A549 (cell line): Measurements from ENCODE around the gene SLC27A1. TPM values are rescaled to one million over a fixed set of nuclear protein-coding genes. Genes with fewer than 3 reads are reported as not detected.

Experiments used
- ATAC-seq, 2 experiments: fragments of 200-7000 bp in 1 of 2; fragments of >200 bp in 1 of 2; cut with Nextera tagmentation in 1 of 2; cut with Tn5 transposase in 1 of 2; 3 replicates each; pipeline versions ENCODE4 v1.8.0 to v1.9.1; 2018 to 2020; ENCODE audit warnings: mild to moderate bottlenecking in 1 of 2, moderate library complexity in 1 of 2
- CTCF ChIA-PET: fragments of 300-600 bp; sonication (Branson Sonifier 250); formaldehyde crosslinking; extraction: SDS; loops from one replicate; lab custom pipeline; 2021; ENCODE audit warnings: antibody characterized with exemption, inconsistent platforms; lab: Yijun Ruan, JAX
- POLR2A ChIA-PET: fragments of 350-600 bp; formaldehyde crosslinking; extraction: SDS; loops from one replicate; lab custom pipeline; 2021; ENCODE audit warnings: antibody characterized with exemption, inconsistent platforms; lab: Yijun Ruan, JAX
- DNase-seq, 2 experiments: peaks; one replicate each; pipeline versions ENCODE4 v3.0.0 to v3.0.0-alpha.2; 2011 to 2016; ENCODE audit warnings: low read depth in 1 of 2, low spot score in 1 of 2
- FAIRE-seq: peaks from 2 replicates; lab custom pipeline; 2011; peaks lifted over from hg19 to GRCh38; lab: Jason Lieb, UNC
- H3K27ac ChIP-seq, 2 experiments: fragments of >200 bp; sonication (Bioruptor Twin); formaldehyde crosslinking; 3 replicates each; pipeline ENCODE4 v1.5.1; 2016 to 2017
- H3K4me1 ChIP-seq: fragments of >200 bp; sonication (Bioruptor Twin); formaldehyde crosslinking; 3 replicates; pipeline ENCODE4 v1.6.1; 2016
- H3K4me2 ChIP-seq: fragments of >200 bp; sonication (Bioruptor Twin); formaldehyde crosslinking; 3 replicates; pipeline ENCODE4 v1.6.1; 2016
- H3K4me3 ChIP-seq: fragments of >200 bp; sonication (Bioruptor Twin); formaldehyde crosslinking; 3 replicates; pipeline ENCODE4 v1.5.1; 2016
- H3K9me3 ChIP-seq: fragments of >200 bp; sonication (Bioruptor Twin); formaldehyde crosslinking; 3 replicates; pipeline ENCODE4 v1.6.1; 2016
- BCL3 ChIP-seq: fragments of >200 bp; sonication (Bioruptor Twin); formaldehyde crosslinking; IDR thresholded peaks from 3 replicates; pipeline ENCODE4 v1.6.1; 2016
- CBX8 ChIP-seq: fragments of 200-600 bp; sonication (generic); IDR thresholded peaks from 2 replicates; pipeline ENCODE4 v1.6.1; 2016
- CTCF ChIP-seq: fragments of >200 bp; sonication (Bioruptor Twin); formaldehyde crosslinking; IDR thresholded peaks from 3 replicates; pipeline ENCODE4 v1.5.1; 2016
- ELK1 ChIP-seq: fragments of 150-350 bp; IDR thresholded peaks from 2 replicates; pipeline ENCODE4 v1.6.1; 2014; ENCODE audit warnings: low read depth, mild to moderate bottlenecking, low read length
- GATA3 ChIP-seq: IDR thresholded peaks from 2 replicates; pipeline ENCODE4 v1.6.1; 2012; ENCODE audit warnings: borderline replicate concordance
- HMGXB4 ChIP-seq: fragments of 250-450 bp; sonication (Bioruptor Pico); IDR thresholded peaks from 2 replicates; pipeline ENCODE4 v1.5.0; 2021; ENCODE audit warnings: mild to moderate bottlenecking, moderate library complexity, borderline replicate concordance
- HOXB5 ChIP-seq: fragments of 250-450 bp; sonication (Bioruptor Pico); IDR thresholded peaks from 2 replicates; pipeline ENCODE4 v1.5.0; 2020; ENCODE audit warnings: mild to moderate bottlenecking, moderate library complexity
- MAFK ChIP-seq: fragments of 450-650 bp; IDR thresholded peaks from 2 replicates; pipeline ENCODE4 v1.6.1; 2014; ENCODE audit not compliant: partially characterized antibody
- MAZ ChIP-seq: fragments of 150-350 bp; IDR thresholded peaks from 2 replicates; pipeline ENCODE4 v1.6.1; 2014; ENCODE audit warnings: antibody characterized with exemption, low read depth, low read length, borderline replicate concordance
- NFE2L2 ChIP-seq: fragments of 150-350 bp; conservative IDR thresholded peaks from 2 replicates; pipeline ENCODE4 v1.6.1; 2014; ENCODE audit warnings: low read length
- PHF8 ChIP-seq: fragments of 200-600 bp; sonication (generic); IDR thresholded peaks from 2 replicates; pipeline ENCODE4 v1.6.1; 2016; ENCODE audit warnings: low read depth, mild to moderate bottlenecking, antibody characterized with exemption, moderate library complexity, borderline replicate concordance
- POLR2A ChIP-seq: IDR thresholded peaks from 2 replicates; pipeline ENCODE4 v1.6.1; 2012; ENCODE audit warnings: mild to moderate bottlenecking, low read length
- POLR2AphosphoS2 ChIP-seq: conservative IDR thresholded peaks from 2 replicates; pipeline ENCODE4 v1.6.1; 2012; ENCODE audit warnings: low read length, improper control_type of control experiment, inconsistent platforms
- TP53 ChIP-seq: fragments of 250-450 bp; sonication (Bioruptor Pico); IDR thresholded peaks from 2 replicates; pipeline ENCODE4 v1.5.0; 2021; ENCODE audit warnings: mild to moderate bottlenecking, moderate library complexity
- WGBS: methylation state at CpG from one replicate; pipeline ENCODE4 v1.1.6; 2017; ENCODE audit errors: missing lambda C conversion rate; 5-methylcytosine and 5-hydroxymethylcytosine counted together
- polyA plus RNA-seq, 4 experiments: library from polyadenylated mRNA; depleted of rRNA in 3 of 4; stranded (reverse); fragments of >200 nt; fragmentation: RNase III in 1 of 4; extraction: RNeasy Plus Mini Kit Qiagen cat#74134 plus additional on column Dnase treatment in 1 of 4; gene quantifications; 2 replicates in 3 of 4; 3 replicates in 1 of 4; pipeline ENCODE4 v1.2.3, GENCODE V29; 2011 to 2017

SLC27A1 gene
- polyA plus RNA-seq, 2 of the 4 experiments (the other 2 are of a cell fraction) = 1.8 to 2.5 TPM

GRCh38 chr19:17431417-17431816 lies 38.9 kb upstream of the SLC27A1 start:
- 80% methylated on average over 7 of the region's 7 CpGs for WGBS
- FAIRE-seq (no peak), DNase-seq (no peak), ATAC-seq (no peak)
- H3K9me3 ChIP-seq = no peaks in the 10 kb centered on the region
- CTCF ChIA-PET = interaction anchor here (0.9 to 1.3 kb wide), 4 partner anchors 10 to 40 kb away, joined by 3 to 4 read pairs (median 3); partner anchors contain the start of gene TMEM221
- POLR2A ChIA-PET = interaction anchor here (0.5 kb wide), 1 partner anchor 8 kb away, joined by 3 read pairs; no protein-coding TSS in a partner anchor
- no peak overlapping the region for H3K4me3 ChIP-seq
- no peaks in the 10 kb centered on the region for H3K4me1 ChIP-seq
- no peak for TF ChIP-seq PHF8
- TF ChIP-seq HMGXB4 (CRISPR knock-in tag) = no peak
- no peak for TF ChIP-seq ELK1
- TF ChIP-seq CBX8 = no peak
- TF ChIP-seq TP53 (CRISPR knock-in tag) = no peak
- TF ChIP-seq HOXB5 (CRISPR knock-in tag) = no peak
- H3K27ac ChIP-seq = no peak overlapping the region
- no peak overlapping the region for H3K4me2 ChIP-seq

- FAIRE-seq (no peak), DNase-seq (no peak), ATAC-seq (no peak)
- TF ChIP-seq MAZ = no peak
- no peak for TF ChIP-seq POLR2A
- no peak for TF ChIP-seq GATA3
- TF ChIP-seq MAFK = no peak
- no peak for TF ChIP-seq BCL3
- no peak for TF ChIP-seq TP53 (CRISPR knock-in tag)
- no peak for TF ChIP-seq NFE2L2
- ChIA-PET CTCF (no interaction called here), POLR2A (no interaction called here)
- no peaks in the 10 kb centered on the region for H3K4me1 ChIP-seq
- H3K9me3 ChIP-seq = no peaks in the 10 kb centered on the region
- H3K27ac ChIP-seq = no peak overlapping the region
- H3K4me3 ChIP-seq = no peak overlapping the region
- H3K4me2 ChIP-seq = no peak overlapping the region
- 97% methylated on average over 6 of the region's 7 CpGs for WGBS
Observed at GRCh38 chr19:17435218-17435617, 35.1 kb upstream of the SLC27A1 start.

- H3K4me1 ChIP-seq = no peaks in the 10 kb centered on the region
- H3K27ac ChIP-seq = no peak overlapping the region
- H3K4me3 ChIP-seq = no peak overlapping the region
- 93% methylated on average over 22 of the region's 25 CpGs for WGBS
- no peak overlapping the region for H3K4me2 ChIP-seq
- ChIA-PET POLR2A (no interaction called here), CTCF (interaction anchor here (1.2 to 1.5 kb wide), 2 partner anchors 13 to 41 kb away, joined by 4 to 6 read pairs; partner anchors contain the start of gene TMEM221)
- TF ChIP-seq POLR2AphosphoS2 (no peak), HMGXB4 (CRISPR knock-in tag) (no peak), CTCF (no peak)
- FAIRE-seq = no peak
- DNase-seq = no peak
- no peaks in the 10 kb centered on the region for H3K9me3 ChIP-seq
- no peak for ATAC-seq
Observed at GRCh38 chr19:17436094-17436873, 34.0 kb upstream of the SLC27A1 start.
